ENCODE results near the gene KRT7. TPM values are rescaled to one million over a fixed set of nuclear protein-coding genes. Genes with fewer than 3 reads are reported as not detected.
A peak's percentile ranks its signal among the peaks of the same experiment; 100 is the strongest.

The KRT7 gene
- total and polyA plus RNA-seq, 2 donors (not counting 3 experiments of a cell fraction or from before 2014, with no cell fraction given) = 120 to 293 TPM

DNA sequence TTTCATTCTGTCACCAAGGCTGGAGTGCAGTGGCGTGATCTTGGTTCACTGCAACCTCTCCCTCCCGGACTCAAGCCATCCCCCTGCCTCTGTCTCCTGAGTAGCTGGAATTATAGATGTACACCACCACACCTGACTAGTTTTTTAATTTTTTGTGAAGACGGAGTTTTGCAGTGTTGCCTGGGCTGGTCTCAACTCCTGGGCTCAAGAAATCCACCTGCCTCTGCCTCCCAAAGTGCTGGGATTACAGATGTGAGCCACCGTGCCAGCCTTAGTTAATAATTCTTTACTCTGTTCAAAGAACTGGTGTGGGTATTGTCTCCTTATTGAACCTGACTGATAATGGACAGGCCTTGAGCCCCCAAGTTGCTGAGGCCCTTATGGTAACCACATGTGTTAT lies 10.4 kb upstream of the KRT7 start:
- no TSS peak for BruUV-seq (replicated peaks)
- no peak overlapping the region for H3K27ac ChIP-seq (ENCODE audit: insufficient read depth, low read depth, low read length)

DNA sequence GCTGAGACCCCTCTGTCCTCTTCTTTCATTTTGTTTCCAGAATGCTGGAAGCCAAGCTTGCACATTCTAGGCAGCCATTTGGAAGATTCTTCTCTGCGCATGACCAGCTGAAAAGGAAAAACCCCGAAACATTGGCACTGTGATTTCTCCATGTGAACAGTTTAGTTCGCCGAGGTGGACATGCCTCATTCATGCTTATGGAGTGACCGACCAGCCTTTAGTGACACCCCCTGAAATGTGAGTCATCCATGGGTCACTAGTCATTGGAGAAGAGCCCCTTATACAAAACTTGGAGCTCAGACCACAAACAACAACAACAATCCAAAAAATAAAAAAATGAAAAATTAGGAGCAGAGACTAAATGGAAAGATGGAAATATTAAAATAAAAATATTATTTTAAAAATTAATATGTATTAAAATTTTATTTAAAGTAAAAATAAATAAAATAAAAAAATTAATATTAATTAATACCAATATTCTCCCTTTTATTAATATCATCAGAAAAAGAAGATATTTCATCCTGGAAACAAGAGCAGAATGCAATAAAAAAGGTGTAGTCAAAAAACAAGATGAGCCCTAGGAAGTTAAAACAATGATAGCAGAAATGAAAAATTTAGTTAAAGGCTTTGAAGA lies 9.5 kb upstream of the KRT7 start:
- H4K20me1 ChIP-seq (replicated peaks; ENCODE audit: control insufficient read depth, extremely low read depth, insufficient read depth, low read length) = no peaks in the 10 kb centered on the region
- no peak overlapping the region for H2AFZ ChIP-seq (ENCODE audit: low read depth, low read length)
- H3K9me3 ChIP-seq (replicated peaks; ENCODE audit: control insufficient read depth, insufficient read depth, low read length) = no peaks in the 10 kb centered on the region
- no peaks in the 10 kb centered on the region for H3K36me3 ChIP-seq (ENCODE audit: control insufficient read depth in 2 of 2, extremely low read depth in 1 of 2, insufficient read depth in 2 of 2, low read length in 2 of 2)
- TF ChIP-seq JUN (IDR thresholded peaks at IDR 0.05; ENCODE audit: borderline replicate concordance, insufficient read depth, insufficient read length, low read depth) = peak; percentile 11
- TF ChIP-seq FOS (IDR thresholded peaks at IDR 0.05; ENCODE audit: borderline replicate concordance, insufficient read depth, low read length) = peak; percentile 39
- no peak for TF ChIP-seq GATA2 (IDR thresholded peaks at IDR 0.05; ENCODE audit: insufficient read depth, insufficient read length, low read depth, low read length)
- CTCF ChIA-PET = interaction anchor here (1.0 to 3.1 kb wide), 5 partner anchors 8 to 67 kb away, joined by 3 to 10 read pairs (median 4); partner anchors contain the start of gene KRT80
- FAIRE-seq (no peak), DNase-seq (ENCODE audit: low read depth, low spot score) (no peak)
- no peak overlapping the region for H3K9ac ChIP-seq (replicated peaks; ENCODE audit: extremely low read depth, insufficient read depth, low read length)
- H3K4me2 ChIP-seq (ENCODE audit: insufficient read depth, low read length) = no peak overlapping the region
- no peaks in the 10 kb centered on the region for H3K9me1 ChIP-seq (replicated peaks; ENCODE audit: control insufficient read depth, extremely low read depth, insufficient read depth, low read length)
- H3K4me1 ChIP-seq (ENCODE audit: control insufficient read depth, extremely low read depth, insufficient read depth, low read length) = peaks cover 3% of the 10 kb centered on the region
- H3K4me3 ChIP-seq (replicated peaks in 1 of 3; ENCODE audit: insufficient read depth in 1 of 3, low read depth in 1 of 3, low read length in 3 of 3) = no peak overlapping the region
- H3K79me2 ChIP-seq (ENCODE audit: control insufficient read depth, insufficient read depth, low read length) = no peaks in the 10 kb centered on the region
- H3K27me3 ChIP-seq (ENCODE audit: control insufficient read depth in 2 of 2, insufficient read depth in 2 of 2, low read length in 2 of 2) = no peaks in the 10 kb centered on the region
- intact Hi-C loops (cut with micrococcal nuclease) = no loop called here
- dilution Hi-C loops (cut with MboI; ENCODE audit: extremely low pct_ligation_motif_present, low sequenced_read_pairs) = no loop called here
- BruUV-seq (replicated peaks) = no TSS peak
- POLR2A ChIA-PET = no interaction called here
- no peak overlapping the region for H3K27ac ChIP-seq (ENCODE audit: insufficient read depth, low read depth, low read length)

More for the DNA sequence above, 10.4 kb upstream of the KRT7 start:
- peaks cover 4% of the 10 kb centered on the region for H3K4me1 ChIP-seq (ENCODE audit: control insufficient read depth, extremely low read depth, insufficient read depth, low read length)
- dilution Hi-C loops (cut with MboI; ENCODE audit: extremely low pct_ligation_motif_present, low sequenced_read_pairs) (no loop called here), intact Hi-C loops (cut with micrococcal nuclease) (no loop called here)
- no peak overlapping the region for H3K9ac ChIP-seq (replicated peaks; ENCODE audit: extremely low read depth, insufficient read depth, low read length)
- no peak for DNase-seq (ENCODE audit: low read depth, low spot score)
- no peaks in the 10 kb centered on the region for H4K20me1 ChIP-seq (replicated peaks; ENCODE audit: control insufficient read depth, extremely low read depth, insufficient read depth, low read length)
- FAIRE-seq = no peak
- ChIA-PET POLR2A (no interaction called here), CTCF (interaction anchor here (1.0 to 3.8 kb wide), 13 partner anchors 7 to 147 kb away, joined by 3 to 20 read pairs (median 5); partner anchors contain the start of genes KRT7, KRT80 and KRT86)
- H3K36me3 ChIP-seq (ENCODE audit: control insufficient read depth in 2 of 2, extremely low read depth in 1 of 2, insufficient read depth in 2 of 2, low read length in 2 of 2) = no peaks in the 10 kb centered on the region
- no peaks in the 10 kb centered on the region for H3K9me1 ChIP-seq (replicated peaks; ENCODE audit: control insufficient read depth, extremely low read depth, insufficient read depth, low read length)
- H3K4me2 ChIP-seq (ENCODE audit: insufficient read depth, low read length) = no peak overlapping the region
- H2AFZ ChIP-seq (ENCODE audit: low read depth, low read length) = no peak overlapping the region
- H3K79me2 ChIP-seq (ENCODE audit: control insufficient read depth, insufficient read depth, low read length) = no peaks in the 10 kb centered on the region
- no peak for TF ChIP-seq JUN (IDR thresholded peaks at IDR 0.05; ENCODE audit: borderline replicate concordance, insufficient read depth, insufficient read length, low read depth)
- TF ChIP-seq GATA2 (IDR thresholded peaks at IDR 0.05; ENCODE audit: insufficient read depth, insufficient read length, low read depth, low read length) = no peak
- TF ChIP-seq FOS (IDR thresholded peaks at IDR 0.05; ENCODE audit: borderline replicate concordance, insufficient read depth, low read length) = no peak
- TF ChIP-seq, protein P1, sequence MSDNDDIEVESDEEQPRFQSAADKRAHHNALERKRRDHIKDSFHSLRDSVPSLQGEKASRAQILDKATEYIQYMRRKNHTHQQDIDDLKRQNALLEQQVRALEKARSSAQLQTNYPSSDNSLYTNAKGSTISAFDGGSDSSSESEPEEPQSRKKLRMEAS (IDR thresholded peaks at IDR 0.05; ENCODE audit: insufficient read depth, insufficient read length) = no peak
- H3K9me3 ChIP-seq (replicated peaks; ENCODE audit: control insufficient read depth, insufficient read depth, low read length) = no peaks in the 10 kb centered on the region
- no peaks in the 10 kb centered on the region for H3K27me3 ChIP-seq (ENCODE audit: control insufficient read depth in 2 of 2, insufficient read depth in 2 of 2, low read length in 2 of 2)
- no peak overlapping the region for H3K4me3 ChIP-seq (replicated peaks in 1 of 3; ENCODE audit: insufficient read depth in 1 of 3, low read depth in 1 of 3, low read length in 3 of 3)
